CD4-positive, alpha-beta T cell (primary cell): ENCODE results near the gene URGCP. TPM values are rescaled to one million over a fixed set of nuclear protein-coding genes. Genes with fewer than 3 reads are reported as not detected.

Experiments
- ATAC-seq: fragments of 200-7000 bp; cut with Tn5 transposase; one replicate; pipeline ENCODE4 v1.10.0; 2022; ENCODE audit warnings: mild to moderate bottlenecking; ENCODE audit not compliant: poor library complexity
- CTCF ChIA-PET: fragments of 350-600 bp; sonication (Branson Sonifier 250); formaldehyde crosslinking; loops from one replicate; lab custom pipeline; 2021; ENCODE audit warnings: antibody characterized with exemption, inconsistent platforms; lab: Charles Lee
- POLR2A ChIA-PET: fragments of 350-600 bp; sonication (Branson Sonifier 250); formaldehyde crosslinking; loops from one replicate; lab custom pipeline; 2021; ENCODE audit warnings: antibody characterized with exemption, inconsistent platforms; lab: Charles Lee
- DNase-seq, 14 experiments: peaks; one replicate each; pipeline ENCODE4 v3.0.0-alpha.2; 2013 to 2020; ENCODE audit warnings: mixed read lengths in 2 of 14
- H3K27ac ChIP-seq, 2 donors: one replicate each; pipeline versions ENCODE4 v1.5.1 to v1.7.0; 2013; ENCODE audit warnings: low read length in 2 of 2, low read depth in 1 of 2, mild to moderate bottlenecking in 1 of 2
- H3K27me3 ChIP-seq, 2 experiments: 1 replicate in 1 of 2; 2 replicates in 1 of 2; pipeline versions ENCODE4 v1.6.1 to v1.7.0; 2013; ENCODE audit warnings: low read length in 2 of 2, control low read depth in 1 of 2, mild to moderate bottlenecking in 1 of 2, moderate library complexity in 1 of 2; ENCODE audit not compliant: insufficient read depth in 2 of 2, control insufficient read depth in 1 of 2
- H3K36me3 ChIP-seq: one replicate; pipeline ENCODE4 v1.6.1; 2013; ENCODE audit warnings: low read length, control low read depth; ENCODE audit not compliant: insufficient read depth
- H3K4me1 ChIP-seq: one replicate; pipeline ENCODE4 v1.6.1; 2013; ENCODE audit warnings: low read length, control low read depth; ENCODE audit not compliant: insufficient read depth
- H3K4me3 ChIP-seq: one replicate; pipeline ENCODE4 v1.5.1; 2013; ENCODE audit warnings: mild to moderate bottlenecking, low read length, moderate library complexity
- H3K9me3 ChIP-seq, 2 experiments: 1 replicate in 1 of 2; 2 replicates in 1 of 2; pipeline versions ENCODE4 v1.6.1 to v1.7.0; 2013; ENCODE audit warnings: low read length in 2 of 2, mild to moderate bottlenecking in 2 of 2, control low read depth in 1 of 2, moderate library complexity in 1 of 2; ENCODE audit not compliant: control insufficient read depth in 1 of 2, insufficient read depth in 1 of 2
- H3K27ac Mint-ChIP-seq: one replicate; pipeline ENCODE4 v1.8.0; 2020; ENCODE audit warnings: mixed read lengths
- H3K27me3 Mint-ChIP-seq: one replicate; pipeline ENCODE4 v1.8.0; 2021; ENCODE audit warnings: mixed read lengths
- H3K36me3 Mint-ChIP-seq: one replicate; pipeline ENCODE4 v1.8.0; 2021; ENCODE audit warnings: low read depth, mixed read lengths
- H3K4me1 Mint-ChIP-seq: one replicate; pipeline ENCODE4 v1.8.0; 2021; ENCODE audit warnings: low read depth, mixed read lengths
- H3K4me3 Mint-ChIP-seq: one replicate; pipeline ENCODE4 v1.8.0; 2020; ENCODE audit warnings: mild to moderate bottlenecking, mixed read lengths
- H3K9me3 Mint-ChIP-seq: one replicate; pipeline ENCODE4 v1.8.0; 2020; ENCODE audit warnings: mixed read lengths
- CTCF ChIP-seq: fragments of 200-600 bp; IDR thresholded peaks from one replicate; pipeline ENCODE4 v1.8.0; 2022; ENCODE audit warnings: antibody characterized with exemption, mild to moderate bottlenecking
- intact Hi-C, 2 experiments: fragments of 100-400 bp; cut with DNase I in 1 of 2; cut with micrococcal nuclease in 1 of 2; formaldehyde crosslinking; loops; one replicate each; pipeline versions ENCODE4 v1.15.1 to v1.9.0; 2023 to 2025; cut with DNase I, micrococcal nuclease
- total RNA-seq, 174 experiments: library from RNA in 2 of 174; stranded (reverse) in 2 of 174; gene quantifications; one replicate each; pipeline ENCODE4 v1.2.3 and lab custom pipeline; 2021 to 2026

Gene URGCP
- total RNA-seq, 2 experiments from 2014 or later = 21.8 to 22.5 TPM

- no peaks in the 10 kb centered on the region for H3K27me3 ChIP-seq
- H3K9me3 ChIP-seq = no peaks in the 10 kb centered on the region
- H3K27me3 Mint-ChIP-seq = no peaks in the 10 kb centered on the region
- ATAC-seq (no peak), DNase-seq (no peak)
- ChIA-PET CTCF (no interaction called here), POLR2A (no interaction called here)
- peaks cover 48% of the 10 kb centered on the region for H3K4me1 Mint-ChIP-seq
- H3K27ac Mint-ChIP-seq = peak overlapping the region; percentile 1
- peaks cover 14% of the 10 kb centered on the region for H3K4me1 ChIP-seq
- no peak overlapping the region for H3K4me3 ChIP-seq
- H3K36me3 ChIP-seq = peaks cover 13% of the 10 kb centered on the region
- no peak overlapping the region for H3K4me3 Mint-ChIP-seq
- intact Hi-C loops = no loop called here
- TF ChIP-seq CTCF = no peak
- no peak overlapping the region for H3K27ac ChIP-seq
- H3K36me3 Mint-ChIP-seq = peaks cover 39% of the 10 kb centered on the region
- no peaks in the 10 kb centered on the region for H3K9me3 Mint-ChIP-seq
Measured at GRCh38 chr7:43888993-43889945, 17.1 kb downstream of the URGCP start.

- no peak overlapping the region for H3K4me3 Mint-ChIP-seq
- peaks cover 45% of the 10 kb centered on the region for H3K36me3 ChIP-seq
- H3K27ac Mint-ChIP-seq = no peak overlapping the region
- TF ChIP-seq CTCF = no peak
- no peaks in the 10 kb centered on the region for H3K4me1 ChIP-seq
- intact Hi-C loops = no loop called here
- no peaks in the 10 kb centered on the region for H3K9me3 Mint-ChIP-seq
- DNase-seq (no peak), ATAC-seq (no peak)
- H3K36me3 Mint-ChIP-seq = peaks cover 61% of the 10 kb centered on the region
- peaks cover 12% of the 10 kb centered on the region for H3K4me1 Mint-ChIP-seq
- no peaks in the 10 kb centered on the region for H3K27me3 ChIP-seq
- H3K4me3 ChIP-seq = no peak overlapping the region
- POLR2A ChIA-PET = interaction anchor here (1.6 kb wide), 1 partner anchor 15 kb away, joined by 6 read pairs; the partner anchor contains the start of gene MRPS24
- H3K9me3 ChIP-seq = no peaks in the 10 kb centered on the region
- H3K27me3 Mint-ChIP-seq = no peaks in the 10 kb centered on the region
- H3K27ac ChIP-seq = no peak overlapping the region
- CTCF ChIA-PET = no interaction called here
Measured at GRCh38 chr7:43884617-43885016, 21.8 kb downstream of the URGCP start.

- Mint-ChIP-seq H3K4me1 (peaks cover 8% of the 10 kb centered on the region), H3K4me3 (no peak overlapping the region), H3K27me3 (no peaks in the 10 kb centered on the region), H3K27ac (no peak overlapping the region), H3K36me3 (peaks cover 63% of the 10 kb centered on the region), H3K9me3 (no peaks in the 10 kb centered on the region)
- intact Hi-C loops = no loop called here
- CTCF ChIA-PET = no interaction called here
- POLR2A ChIA-PET = interaction anchor here (1.6 kb wide), 1 partner anchor 15 kb away, joined by 6 read pairs; the partner anchor contains the start of gene MRPS24
- H3K4me3 ChIP-seq = no peak overlapping the region
- no peak for TF ChIP-seq CTCF
- H3K27ac ChIP-seq = no peak overlapping the region
- no peaks in the 10 kb centered on the region for H3K9me3 ChIP-seq
- DNase-seq (no peak), ATAC-seq (no peak)
- peaks cover 49% of the 10 kb centered on the region for H3K36me3 ChIP-seq
- H3K4me1 ChIP-seq = no peaks in the 10 kb centered on the region
- no peaks in the 10 kb centered on the region for H3K27me3 ChIP-seq
Measured at GRCh38 chr7:43884209-43884608, 22.2 kb downstream of the URGCP start.
